HL-60/S4 treated with retinoic acid at 250 ng/mL for 4 days and 3 days (cell line): Measurements from ENCODE around the gene WDR33.

Source experiments
- in situ Hi-C: fragments of 300-500 bp; cut with MboI; formaldehyde crosslinking; loops from 2 replicates; pipeline ENCODE4 v1.7.0; 2022; ENCODE audit warnings: low sequenced_read_pairs

WDR33 gene

GRCh38 chr2:127698553-127699355 lies 112.2 kb downstream of the WDR33 start:
- in situ Hi-C loops, result no loop called here

DNA sequence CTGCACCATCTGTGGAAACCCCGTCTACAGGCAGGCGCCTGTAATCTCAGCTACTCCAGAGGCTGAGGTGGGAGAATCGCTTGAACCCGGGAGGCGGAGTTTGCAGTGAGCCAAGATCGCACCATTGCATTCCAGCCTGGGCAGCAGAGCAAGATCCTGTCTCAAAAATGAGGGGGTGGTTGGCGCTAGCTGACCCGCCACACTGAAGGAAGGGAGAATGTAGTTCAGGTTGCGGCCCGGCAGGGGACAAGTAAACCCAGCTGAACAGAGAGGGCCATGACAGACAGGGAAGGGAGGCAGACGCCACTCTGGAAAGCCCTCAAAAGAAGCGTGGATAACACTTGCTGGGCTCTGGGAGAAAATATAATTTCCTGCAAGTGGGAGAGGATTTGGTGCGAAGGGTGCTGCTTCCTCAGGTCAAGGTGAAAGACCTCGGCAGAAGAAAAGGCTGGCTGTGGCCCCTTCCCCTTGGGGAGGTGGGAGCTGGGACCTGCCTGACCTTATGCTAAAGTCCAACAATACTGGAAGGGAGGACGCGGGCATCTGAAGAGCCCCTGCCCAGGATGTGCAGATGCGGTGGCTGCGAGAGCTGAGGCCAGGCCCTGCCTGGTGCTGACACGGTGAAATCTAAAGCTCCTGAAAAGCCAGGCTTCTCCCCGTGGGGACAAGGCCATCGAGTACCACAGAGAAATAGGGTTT lies 113.3 kb downstream of the WDR33 start:
- in situ Hi-C loops, result no loop called here

DNA sequence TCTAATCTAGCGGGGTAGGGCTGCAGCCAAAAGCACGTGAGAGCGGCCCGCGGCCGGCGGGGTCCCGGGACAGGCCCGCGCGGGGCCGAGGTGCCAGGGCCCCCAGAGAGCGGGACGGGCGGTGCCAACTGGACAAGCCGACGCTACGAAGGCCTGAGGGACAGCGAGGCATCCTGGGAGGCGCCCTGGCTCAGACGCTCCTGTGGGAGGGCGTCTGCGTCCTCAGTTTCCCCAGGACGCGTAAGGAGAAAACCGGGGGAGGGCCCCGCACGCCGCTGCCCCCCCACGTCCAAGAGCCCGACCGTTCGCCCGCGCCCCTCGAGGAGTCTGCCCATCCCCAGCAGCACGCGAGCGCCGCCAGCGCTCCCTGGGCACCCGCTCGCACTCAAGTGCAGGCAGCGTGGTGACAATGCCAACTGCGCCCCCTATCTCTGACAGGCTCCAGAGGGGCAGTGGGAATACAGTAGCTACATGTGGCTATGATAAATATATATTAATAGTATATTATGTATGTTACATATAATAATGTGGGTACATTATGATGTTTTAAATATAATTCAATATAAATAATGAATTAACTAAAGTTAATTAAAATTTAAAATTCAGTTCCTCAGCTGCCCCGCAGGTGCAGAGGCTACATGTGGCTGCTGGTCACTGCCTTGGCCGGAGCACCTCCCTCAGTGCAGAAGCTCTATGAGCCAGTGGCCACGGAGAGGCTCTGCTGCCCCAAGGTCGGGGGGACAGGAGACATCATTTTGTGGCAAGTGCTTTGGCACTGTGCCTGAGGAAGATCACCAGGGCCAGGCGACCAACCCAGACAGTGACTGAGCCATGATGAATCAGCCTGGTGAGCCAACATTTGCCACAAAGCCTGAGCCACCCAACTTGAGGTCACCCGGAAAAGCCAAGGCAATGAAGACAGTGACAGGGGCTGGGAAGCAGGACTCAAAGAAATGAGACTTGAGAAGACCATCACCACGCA lies 115.2 kb downstream of the WDR33 start:
- in situ Hi-C loops, result no loop called here

DNA sequence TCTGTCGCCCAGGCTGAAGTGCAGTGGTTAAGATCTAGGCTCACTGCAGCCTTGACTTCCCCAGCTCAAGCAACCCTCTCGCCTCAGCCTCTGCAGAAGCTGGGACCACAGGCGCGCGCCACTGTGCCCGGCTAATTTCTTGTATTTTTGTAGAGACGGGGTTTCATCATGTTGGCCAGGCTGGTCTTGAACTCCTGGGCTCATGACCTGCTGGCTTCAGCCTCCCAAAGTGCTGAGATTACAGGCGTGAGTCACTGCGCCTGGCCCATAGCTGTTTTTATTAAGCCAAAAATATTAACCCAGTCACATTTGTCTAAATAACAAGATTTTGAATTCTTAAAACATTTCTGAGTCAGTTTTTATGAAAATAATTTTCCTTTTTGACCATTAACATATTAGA lies 116.0 kb downstream of the WDR33 start:
- in situ Hi-C loops, result no loop called here

DNA sequence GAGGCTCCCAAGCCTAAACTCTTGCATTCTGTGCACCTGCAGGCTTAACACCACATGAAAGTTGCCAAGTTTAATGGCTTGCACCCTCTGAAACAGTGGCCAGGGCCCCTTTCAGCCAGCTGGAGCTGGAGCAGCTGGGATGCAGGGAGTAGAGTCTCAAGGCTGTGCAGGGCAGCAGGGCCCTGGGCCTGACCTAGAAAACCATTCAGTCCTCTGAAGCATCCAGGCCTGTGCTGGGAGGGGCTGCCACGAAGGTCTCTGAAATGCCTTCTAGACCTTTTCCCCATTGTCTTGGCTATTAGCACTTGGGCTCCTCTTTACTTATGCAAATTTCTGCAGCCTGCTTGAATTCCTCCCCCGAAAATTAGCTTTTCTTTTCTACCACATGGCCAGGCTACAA lies 120.3 kb downstream of the WDR33 start:
- in situ Hi-C loops, result no loop called here

DNA sequence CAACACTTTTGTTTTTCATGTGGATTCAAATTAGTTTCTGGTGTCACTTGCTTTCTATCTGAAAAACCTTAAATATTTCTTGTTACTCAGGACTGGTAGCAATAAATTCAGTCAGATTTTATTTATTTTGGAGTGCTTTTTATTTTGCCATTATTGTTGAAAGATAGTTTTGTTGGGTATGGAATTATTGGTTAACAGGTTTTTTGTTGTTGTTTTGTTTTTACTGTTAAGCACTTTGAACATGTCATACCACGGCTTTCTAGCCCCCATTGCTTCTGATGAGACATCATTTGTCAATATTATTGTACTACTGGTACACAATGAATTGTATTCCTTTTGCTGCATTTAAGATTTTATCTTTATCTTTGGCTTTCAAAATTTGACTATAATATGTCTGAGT lies 122.6 kb downstream of the WDR33 start:
- in situ Hi-C loops, result no loop called here

GRCh38 chr2:127685410-127686080 lies 125.4 kb downstream of the WDR33 start:
- in situ Hi-C loops, result no loop called here

GRCh38 chr2:127683757-127684156 lies 127.2 kb downstream of the WDR33 start:
- in situ Hi-C loops, result no loop called here

DNA sequence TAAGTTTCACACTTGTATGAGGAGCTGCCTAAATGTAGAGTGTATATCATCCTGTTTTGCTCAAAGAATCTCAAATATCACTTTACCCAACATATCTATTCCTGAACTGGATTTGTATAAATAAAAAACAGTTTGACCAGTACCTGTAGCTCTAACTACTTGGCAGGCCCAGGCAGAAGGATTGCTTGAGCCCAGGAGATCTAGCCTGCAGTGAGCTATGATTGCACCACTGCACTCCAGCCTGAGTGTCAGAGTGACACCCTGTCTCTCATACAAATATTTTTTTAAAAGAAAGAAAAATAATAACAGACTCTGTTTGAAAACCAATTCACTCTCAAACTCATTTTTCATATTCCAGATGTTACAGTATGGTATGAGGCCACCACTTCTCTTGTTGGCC lies 127.9 kb downstream of the WDR33 start:
- in situ Hi-C loops, result no loop called here

DNA sequence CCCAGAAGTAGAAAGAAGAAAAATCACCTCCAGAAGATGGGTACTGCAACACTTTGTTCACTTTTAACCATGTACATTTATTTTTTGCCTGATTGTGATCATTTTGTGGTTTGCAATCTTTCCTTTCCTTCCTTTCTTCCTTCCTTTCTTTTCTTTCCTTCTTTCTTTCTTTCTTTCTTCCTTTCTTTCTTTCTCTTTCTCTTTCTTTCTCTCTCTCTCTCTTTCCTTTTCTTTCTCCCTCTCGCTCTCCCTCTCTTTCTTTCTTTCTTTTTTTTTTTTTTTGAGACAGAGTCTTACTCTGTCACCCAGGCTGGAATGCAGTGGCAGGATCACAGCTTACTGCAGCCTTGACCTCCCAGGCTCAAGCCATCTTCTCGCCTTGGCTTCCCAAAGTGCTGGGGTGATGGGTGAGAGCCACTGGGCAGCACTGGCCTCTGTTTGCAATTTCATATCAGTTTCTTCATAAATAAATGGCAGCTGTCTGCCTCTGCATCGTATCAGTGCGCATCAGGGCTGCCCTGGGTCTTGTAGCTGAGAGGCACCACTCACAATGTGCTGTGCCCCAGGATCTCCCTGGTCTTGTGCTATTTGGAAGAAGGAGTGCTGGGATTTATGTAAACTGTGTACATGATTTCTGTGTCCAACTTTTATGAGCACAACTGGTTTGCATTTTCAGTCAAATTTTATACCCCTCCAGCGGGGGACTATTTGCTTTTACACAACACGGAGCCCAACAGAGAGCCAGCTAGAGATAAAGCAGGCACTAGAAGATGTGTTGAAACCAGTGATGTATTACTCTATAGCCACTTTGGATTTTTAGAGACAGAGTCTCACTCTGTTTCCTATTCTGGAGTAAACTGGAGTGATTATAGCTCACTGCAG lies 128.8 kb downstream of the WDR33 start:
- in situ Hi-C loops, result no loop called here

- in situ Hi-C loops, result no loop called here
Observed at GRCh38 chr2:127681288-127681804, 129.6 kb downstream of the WDR33 start.

- in situ Hi-C loops, result no loop called here
Observed at GRCh38 chr2:127680706-127681287, 130.2 kb downstream of the WDR33 start.

DNA sequence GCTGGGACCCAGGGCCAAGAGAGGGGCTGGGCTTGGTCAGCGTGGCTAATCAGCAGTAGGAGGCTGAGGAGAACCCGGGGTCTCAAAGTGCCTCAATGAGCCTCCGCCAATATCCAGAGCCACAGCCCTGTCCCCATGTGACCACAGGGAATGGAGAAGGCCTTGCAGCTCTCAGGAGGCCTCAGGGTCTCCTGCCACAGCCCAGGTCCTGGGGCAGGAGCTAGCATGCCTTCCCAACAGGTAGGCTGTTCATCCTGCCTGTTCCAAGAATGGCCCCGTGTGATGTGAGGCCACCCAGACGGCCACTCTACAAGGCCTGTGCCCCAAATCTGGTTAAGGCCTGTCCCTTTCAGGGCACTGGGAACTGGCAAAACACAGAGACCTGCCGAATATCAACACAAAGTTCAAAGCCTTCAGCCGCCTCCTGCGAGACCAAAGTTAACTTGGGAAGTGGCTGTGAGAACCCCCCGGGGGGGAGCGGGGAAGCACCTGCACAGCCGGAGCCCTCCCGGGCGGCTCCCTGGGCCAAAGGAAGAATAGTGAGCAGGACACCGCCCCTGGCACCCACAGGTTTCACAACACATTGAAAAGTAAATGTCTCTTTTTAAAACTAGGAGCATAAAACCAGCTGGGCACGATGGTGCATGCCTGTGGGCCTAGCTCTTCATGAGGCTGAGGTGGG lies 131.2 kb downstream of the WDR33 start:
- in situ Hi-C loops, result no loop called here

GRCh38 chr2:127678991-127679390 lies 132.0 kb downstream of the WDR33 start:
- in situ Hi-C loops, result no loop called here

- in situ Hi-C loops, result no loop called here
Observed at GRCh38 chr2:127678531-127678930, 132.4 kb downstream of the WDR33 start.

DNA sequence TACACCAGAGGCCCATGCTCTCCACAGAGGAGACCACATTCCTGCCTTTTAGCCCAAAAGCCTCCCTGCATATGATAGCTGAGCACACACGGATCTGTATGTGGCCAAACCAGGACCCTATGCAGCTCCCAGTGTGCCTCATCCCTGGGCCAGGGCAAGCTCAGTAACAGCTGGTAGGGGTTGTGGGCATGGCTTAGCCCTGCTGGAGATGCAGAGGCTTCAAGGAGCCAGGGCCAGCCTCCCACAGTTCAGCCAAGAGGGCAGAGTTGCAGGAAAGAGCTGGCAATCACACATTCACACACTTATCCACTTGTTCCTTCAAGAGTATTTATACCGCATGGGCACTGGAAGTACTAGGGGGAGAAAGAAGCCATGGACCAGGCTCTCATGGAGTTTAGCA lies 134.1 kb downstream of the WDR33 start:
- in situ Hi-C loops, result no loop called here

DNA sequence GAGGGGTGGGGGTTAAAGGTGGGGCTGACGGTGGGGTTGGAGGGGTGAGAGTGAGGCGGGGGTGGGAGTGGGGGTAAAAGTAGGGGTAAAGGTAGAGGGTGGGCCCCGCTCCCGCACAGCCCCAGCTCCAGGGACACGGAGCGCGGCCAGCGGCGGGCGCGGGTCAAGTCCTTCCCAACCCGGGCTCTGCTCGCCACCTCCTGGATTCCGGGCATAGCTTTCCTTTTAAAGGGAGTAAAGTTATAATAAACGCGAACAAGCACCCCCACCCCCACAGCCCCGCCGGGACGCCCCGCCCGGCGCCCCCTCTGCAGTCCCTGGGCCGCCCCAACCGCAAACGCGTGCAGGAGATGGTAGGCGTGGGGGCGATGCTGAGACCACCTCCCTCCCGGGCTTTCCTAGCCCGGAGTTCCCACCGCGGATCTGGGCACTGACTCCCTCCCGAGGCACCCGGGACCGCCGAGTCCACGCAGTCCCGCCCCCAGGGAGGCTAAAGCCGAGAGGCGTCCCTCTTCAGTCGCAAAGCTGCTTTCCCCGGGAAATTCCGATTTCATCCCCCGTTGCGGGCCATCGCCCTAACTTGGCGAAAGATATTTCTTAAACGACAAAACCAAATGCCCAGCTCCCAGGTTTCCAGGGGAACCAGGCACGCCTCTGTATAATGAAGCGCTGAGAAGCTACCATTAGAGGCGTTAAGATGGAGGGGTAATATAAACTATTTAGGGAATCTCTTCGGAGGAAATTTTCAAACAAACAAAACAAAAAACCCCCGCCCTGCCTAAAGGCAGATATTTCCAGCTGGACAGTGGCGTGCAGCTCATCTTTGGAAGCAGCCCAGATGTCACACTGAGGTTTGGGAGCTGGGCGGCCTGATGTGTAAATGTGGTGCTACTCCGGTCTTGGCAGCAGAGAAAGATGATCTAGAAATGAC lies 135.4 kb downstream of the WDR33 start, which contains the start of gene LIMS2:
Gene LIMS2 (minus strand): TSS at position 200 of the 931 bp plus-strand sequence. CDS start 506 bp downstream, outside the sequence.
- in situ Hi-C loops, result no loop called here
